WTC11 (cell line): ENCODE data around the gene CRIP1.

Source experiments
- CREB1 ChIP-seq: sonication (generic); formaldehyde crosslinking; IDR thresholded peaks from 2 replicates; pipeline ENCODE4 v1.8.0; 2023; ENCODE audit warnings: mild to moderate bottlenecking, missing genetic modification reagents
- CTCF ChIP-seq: fragments of 200-600 bp; IDR thresholded peaks from 2 replicates; pipeline ENCODE4 v1.8.0; 2022; ENCODE audit warnings: antibody characterized with exemption
- ESRRA ChIP-seq: sonication (generic); formaldehyde crosslinking; IDR thresholded peaks from 2 replicates; pipeline ENCODE4 v1.8.1; 2022; ENCODE audit warnings: mild to moderate bottlenecking, missing genetic modification reagents, borderline replicate concordance
- JUN ChIP-seq: sonication (generic); formaldehyde crosslinking; IDR thresholded peaks from 2 replicates; pipeline ENCODE4 v1.8.0; 2023; ENCODE audit warnings: mild to moderate bottlenecking, missing genetic modification reagents
- KAT7 ChIP-seq: sonication (generic); formaldehyde crosslinking; IDR thresholded peaks from 2 replicates; pipeline ENCODE4 v1.8.1; 2023; ENCODE audit warnings: missing genetic modification reagents, mild to moderate bottlenecking, borderline replicate concordance
- MLX ChIP-seq: sonication (generic); formaldehyde crosslinking; IDR thresholded peaks from 2 replicates; pipeline ENCODE4 v1.8.1; 2023; ENCODE audit warnings: mild to moderate bottlenecking, missing genetic modification reagents, moderate library complexity
- MYBL2 ChIP-seq: sonication (generic); formaldehyde crosslinking; IDR thresholded peaks from 2 replicates; pipeline ENCODE4 v1.8.1; 2023; ENCODE audit warnings: mild to moderate bottlenecking, moderate library complexity, missing genetic modification reagents
- NR2C2 ChIP-seq: sonication (generic); formaldehyde crosslinking; IDR thresholded peaks from 2 replicates; pipeline ENCODE4 v1.8.0; 2022; ENCODE audit warnings: mild to moderate bottlenecking, missing genetic modification reagents
- SP1 ChIP-seq: sonication (generic); formaldehyde crosslinking; conservative IDR thresholded peaks from 2 replicates; pipeline ENCODE4 v1.8.1; 2022; ENCODE audit warnings: missing genetic modification reagents
- TEAD4 ChIP-seq: sonication (generic); formaldehyde crosslinking; IDR thresholded peaks from 2 replicates; pipeline ENCODE4 v1.8.0; 2022; ENCODE audit warnings: mild to moderate bottlenecking, missing genetic modification reagents
- ZNF416 ChIP-seq: fragments of 250-450 bp; sonication (Bioruptor Pico); IDR thresholded peaks from 2 replicates; pipeline ENCODE4 v1.9.0; 2021; ENCODE audit warnings: mild to moderate bottlenecking, inconsistent platforms
- TF ChIP-seq, protein P1 (sequence below): sonication (generic); formaldehyde crosslinking; IDR thresholded peaks from 2 replicates; pipeline ENCODE4 v1.8.0; 2022; ENCODE audit warnings: mild to moderate bottlenecking, missing genetic modification reagents
- TF ChIP-seq, protein P2 (sequence below): sonication (generic); formaldehyde crosslinking; IDR thresholded peaks from 2 replicates; pipeline ENCODE4 v1.8.1; 2022; ENCODE audit warnings: mild to moderate bottlenecking, moderate library complexity, missing genetic modification reagents
- TF ChIP-seq, protein P3 (sequence below): sonication (generic); formaldehyde crosslinking; IDR thresholded peaks from 2 replicates; pipeline ENCODE4 v1.8.1; 2023; ENCODE audit warnings: mild to moderate bottlenecking, missing genetic modification reagents, borderline replicate concordance

- TF ChIP-seq, protein P1, sequence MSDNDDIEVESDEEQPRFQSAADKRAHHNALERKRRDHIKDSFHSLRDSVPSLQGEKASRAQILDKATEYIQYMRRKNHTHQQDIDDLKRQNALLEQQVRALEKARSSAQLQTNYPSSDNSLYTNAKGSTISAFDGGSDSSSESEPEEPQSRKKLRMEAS (CRISPR knock-in tag) = no peak
- TF ChIP-seq CREB1 (CRISPR knock-in tag) (no peak), SP1 (no peak), CTCF (no peak), ZNF416 (no peak), MLX (CRISPR knock-in tag) (no peak), JUN (CRISPR knock-in tag) (no peak), NR2C2 (CRISPR knock-in tag) (no peak), TEAD4 (no peak), KAT7 (CRISPR knock-in tag) (no peak), MYBL2 (CRISPR knock-in tag) (no peak), ESRRA (CRISPR knock-in tag) (no peak)
- TF ChIP-seq, protein P2, sequence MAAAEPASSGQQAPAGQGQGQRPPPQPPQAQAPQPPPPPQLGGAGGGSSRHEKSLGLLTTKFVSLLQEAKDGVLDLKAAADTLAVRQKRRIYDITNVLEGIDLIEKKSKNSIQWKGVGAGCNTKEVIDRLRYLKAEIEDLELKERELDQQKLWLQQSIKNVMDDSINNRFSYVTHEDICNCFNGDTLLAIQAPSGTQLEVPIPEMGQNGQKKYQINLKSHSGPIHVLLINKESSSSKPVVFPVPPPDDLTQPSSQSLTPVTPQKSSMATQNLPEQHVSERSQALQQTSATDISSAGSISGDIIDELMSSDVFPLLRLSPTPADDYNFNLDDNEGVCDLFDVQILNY (CRISPR knock-in tag) = no peak
- TF ChIP-seq, protein P3, sequence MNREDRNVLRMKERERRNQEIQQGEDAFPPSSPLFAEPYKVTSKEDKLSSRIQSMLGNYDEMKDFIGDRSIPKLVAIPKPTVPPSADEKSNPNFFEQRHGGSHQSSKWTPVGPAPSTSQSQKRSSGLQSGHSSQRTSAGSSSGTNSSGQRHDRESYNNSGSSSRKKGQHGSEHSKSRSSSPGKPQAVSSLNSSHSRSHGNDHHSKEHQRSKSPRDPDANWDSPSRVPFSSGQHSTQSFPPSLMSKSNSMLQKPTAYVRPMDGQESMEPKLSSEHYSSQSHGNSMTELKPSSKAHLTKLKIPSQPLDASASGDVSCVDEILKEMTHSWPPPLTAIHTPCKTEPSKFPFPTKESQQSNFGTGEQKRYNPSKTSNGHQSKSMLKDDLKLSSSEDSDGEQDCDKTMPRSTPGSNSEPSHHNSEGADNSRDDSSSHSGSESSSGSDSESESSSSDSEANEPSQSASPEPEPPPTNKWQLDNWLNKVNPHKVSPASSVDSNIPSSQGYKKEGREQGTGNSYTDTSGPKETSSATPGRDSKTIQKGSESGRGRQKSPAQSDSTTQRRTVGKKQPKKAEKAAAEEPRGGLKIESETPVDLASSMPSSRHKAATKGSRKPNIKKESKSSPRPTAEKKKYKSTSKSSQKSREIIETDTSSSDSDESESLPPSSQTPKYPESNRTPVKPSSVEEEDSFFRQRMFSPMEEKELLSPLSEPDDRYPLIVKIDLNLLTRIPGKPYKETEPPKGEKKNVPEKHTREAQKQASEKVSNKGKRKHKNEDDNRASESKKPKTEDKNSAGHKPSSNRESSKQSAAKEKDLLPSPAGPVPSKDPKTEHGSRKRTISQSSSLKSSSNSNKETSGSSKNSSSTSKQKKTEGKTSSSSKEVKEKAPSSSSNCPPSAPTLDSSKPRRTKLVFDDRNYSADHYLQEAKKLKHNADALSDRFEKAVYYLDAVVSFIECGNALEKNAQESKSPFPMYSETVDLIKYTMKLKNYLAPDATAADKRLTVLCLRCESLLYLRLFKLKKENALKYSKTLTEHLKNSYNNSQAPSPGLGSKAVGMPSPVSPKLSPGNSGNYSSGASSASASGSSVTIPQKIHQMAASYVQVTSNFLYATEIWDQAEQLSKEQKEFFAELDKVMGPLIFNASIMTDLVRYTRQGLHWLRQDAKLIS (CRISPR knock-in tag) = no peak
Measured at GRCh38 chr14:105500036-105500725, 13.5 kb downstream of the CRIP1 start.
